Left ventricle myocardium inferior (tissue), 1 donor: ENCODE measurements around the gene JARID2. TPM values are rescaled to one million over a fixed set of nuclear protein-coding genes. Genes with fewer than 3 reads are reported as not detected.

Source experiments
- DNase-seq: peaks from one replicate; pipeline ENCODE4 v3.0.0-alpha.2; 2020
- H3K27ac ChIP-seq: fragments of 200-600 bp; replicated peaks from 2 replicates; pipeline ENCODE4 v1.8.0; 2021
- H3K27me3 ChIP-seq: fragments of 200-600 bp; 2 replicates; pipeline ENCODE4 v1.8.0; 2021; ENCODE audit warnings: low read depth
- H3K36me3 ChIP-seq: fragments of 200-600 bp; 2 replicates; pipeline ENCODE4 v1.8.0; 2021
- H3K4me1 ChIP-seq: fragments of 200-600 bp; 2 replicates; pipeline ENCODE4 v1.8.0; 2021
- H3K4me3 ChIP-seq: fragments of 200-600 bp; 2 replicates; pipeline ENCODE4 v1.8.0; 2021; ENCODE audit warnings: mild to moderate bottlenecking, moderate library complexity
- H3K9me3 ChIP-seq: fragments of 200-600 bp; replicated peaks from 2 replicates; pipeline ENCODE4 v1.8.0; 2021
- intact Hi-C: fragments of 100-400 bp; cut with micrococcal nuclease; formaldehyde crosslinking; loops from one replicate; pipeline ENCODE4 v1.11.0; 2022
- total RNA-seq: library from RNA; stranded (reverse); fragmentation: NEBNext Ultra II Directional; extraction: Animal tissue kit (Norgen Biotek cat#: 25700); gene quantifications from one replicate; pipeline ENCODE4 v1.2.1, GENCODE V29; 2021
- TF ChIP-seq, protein P1 (sequence below): fragments of 200-600 bp; IDR thresholded peaks from 2 replicates; pipeline ENCODE4 v1.8.0; 2021; ENCODE audit warnings: antibody characterized with exemption, mild to moderate bottlenecking, borderline replicate concordance
- donor health status: DM: no; HTN: yes; CAD: no; lungs with severe emphysema.

JARID2 gene
- total RNA-seq, 1 donor from 2014 or later, result 6.5 TPM

GRCh38 chr6:15336900-15337560, 91.2 kb downstream of the JARID2 start:
- no peak for DNase-seq
- H3K27ac ChIP-seq, result no peak overlapping the region
- no peaks in the 10 kb centered on the region for H3K27me3 ChIP-seq
- TF ChIP-seq, protein P1, sequence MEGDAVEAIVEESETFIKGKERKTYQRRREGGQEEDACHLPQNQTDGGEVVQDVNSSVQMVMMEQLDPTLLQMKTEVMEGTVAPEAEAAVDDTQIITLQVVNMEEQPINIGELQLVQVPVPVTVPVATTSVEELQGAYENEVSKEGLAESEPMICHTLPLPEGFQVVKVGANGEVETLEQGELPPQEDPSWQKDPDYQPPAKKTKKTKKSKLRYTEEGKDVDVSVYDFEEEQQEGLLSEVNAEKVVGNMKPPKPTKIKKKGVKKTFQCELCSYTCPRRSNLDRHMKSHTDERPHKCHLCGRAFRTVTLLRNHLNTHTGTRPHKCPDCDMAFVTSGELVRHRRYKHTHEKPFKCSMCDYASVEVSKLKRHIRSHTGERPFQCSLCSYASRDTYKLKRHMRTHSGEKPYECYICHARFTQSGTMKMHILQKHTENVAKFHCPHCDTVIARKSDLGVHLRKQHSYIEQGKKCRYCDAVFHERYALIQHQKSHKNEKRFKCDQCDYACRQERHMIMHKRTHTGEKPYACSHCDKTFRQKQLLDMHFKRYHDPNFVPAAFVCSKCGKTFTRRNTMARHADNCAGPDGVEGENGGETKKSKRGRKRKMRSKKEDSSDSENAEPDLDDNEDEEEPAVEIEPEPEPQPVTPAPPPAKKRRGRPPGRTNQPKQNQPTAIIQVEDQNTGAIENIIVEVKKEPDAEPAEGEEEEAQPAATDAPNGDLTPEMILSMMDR, result no peak
- intact Hi-C loops, result no loop called here
- H3K9me3 ChIP-seq, result no peaks in the 10 kb centered on the region
- no peak overlapping the region for H3K4me3 ChIP-seq
- H3K4me1 ChIP-seq, result peaks cover 44% of the 10 kb centered on the region
- H3K36me3 ChIP-seq, result no peaks in the 10 kb centered on the region

DNA sequence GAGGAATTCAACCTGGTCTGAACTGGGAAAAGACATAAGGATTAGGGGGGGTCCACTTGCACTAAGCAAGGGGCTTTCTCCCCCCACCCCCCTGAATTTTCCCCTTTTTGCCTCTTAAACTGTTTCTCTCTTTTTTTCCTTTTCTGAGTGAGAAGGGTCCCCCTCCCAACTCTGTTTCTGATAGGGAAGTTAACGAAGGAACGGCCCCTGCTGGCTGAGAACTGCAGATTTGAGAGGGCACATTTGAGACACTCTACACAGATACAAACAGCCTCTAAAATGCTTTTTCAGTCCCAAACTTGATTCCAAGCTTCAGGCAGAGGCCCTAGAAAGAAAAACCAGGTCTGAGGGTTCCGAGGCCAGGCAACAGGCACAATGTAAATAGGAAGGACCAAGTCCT, 91.7 kb downstream of the JARID2 start:
- peaks cover 39% of the 10 kb centered on the region for H3K4me1 ChIP-seq
- intact Hi-C loops, result no loop called here
- DNase-seq, result no peak
- H3K27ac ChIP-seq, result no peak overlapping the region
- no peak overlapping the region for H3K4me3 ChIP-seq
- TF ChIP-seq, protein P1, result no peak
- no peaks in the 10 kb centered on the region for H3K9me3 ChIP-seq
- H3K36me3 ChIP-seq, result no peaks in the 10 kb centered on the region
- H3K27me3 ChIP-seq, result no peaks in the 10 kb centered on the region

DNA sequence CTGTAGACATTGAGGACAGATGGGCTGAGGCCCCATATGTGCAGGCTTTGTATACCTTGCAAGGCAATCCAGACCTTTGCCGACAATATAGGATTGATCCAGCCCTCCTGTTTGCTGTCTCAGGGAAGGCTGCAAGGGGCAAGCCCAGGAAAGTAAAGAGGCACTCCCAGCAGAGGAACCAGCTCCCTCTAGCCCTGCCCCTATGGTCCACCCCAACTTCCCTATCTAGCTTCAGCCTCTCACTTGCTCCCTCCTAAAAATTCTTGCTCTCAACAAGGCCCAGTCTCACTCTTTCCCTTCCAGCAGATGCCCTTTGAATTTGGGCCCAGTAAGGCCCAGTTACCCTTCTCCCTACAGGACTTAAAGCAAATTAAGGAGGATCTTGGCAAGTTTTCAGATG, 92.6 kb downstream of the JARID2 start:
- Histone ChIP-seq H3K27ac (no peak overlapping the region), H3K36me3 (no peaks in the 10 kb centered on the region), H3K27me3 (no peaks in the 10 kb centered on the region), H3K4me1 (peaks cover 42% of the 10 kb centered on the region), H3K4me3 (no peak overlapping the region), H3K9me3 (no peaks in the 10 kb centered on the region)
- intact Hi-C loops, result no loop called here
- no peak for DNase-seq
- TF ChIP-seq, protein P1, result no peak

GRCh38 chr6:15339081-15339480, 93.2 kb downstream of the JARID2 start:
- intact Hi-C loops, result no loop called here
- no peaks in the 10 kb centered on the region for H3K36me3 ChIP-seq
- no peak overlapping the region for H3K4me3 ChIP-seq
- DNase-seq, result no peak
- H3K9me3 ChIP-seq, result no peaks in the 10 kb centered on the region
- peaks cover 48% of the 10 kb centered on the region for H3K4me1 ChIP-seq
- H3K27ac ChIP-seq, result no peak overlapping the region
- H3K27me3 ChIP-seq, result no peaks in the 10 kb centered on the region
- TF ChIP-seq, protein P1, result no peak

GRCh38 chr6:15340105-15340601, 94.3 kb downstream of the JARID2 start:
- intact Hi-C loops, result no loop called here
- peaks cover 58% of the 10 kb centered on the region for H3K4me1 ChIP-seq
- H3K9me3 ChIP-seq, result no peaks in the 10 kb centered on the region
- TF ChIP-seq, protein P1, result no peak
- H3K36me3 ChIP-seq, result no peaks in the 10 kb centered on the region
- no peak overlapping the region for H3K27ac ChIP-seq
- no peak overlapping the region for H3K4me3 ChIP-seq
- no peak for DNase-seq
- no peaks in the 10 kb centered on the region for H3K27me3 ChIP-seq
